D721Med (cell line): Measurements from ENCODE around the gene ZNF701.
A peak's percentile ranks its signal among the peaks of the same experiment; 100 is the strongest.
"Not testable (repeated sequence)": the region's sequence is repeated elsewhere in the genome, so short reads cannot be mapped to it uniquely, and the experiment has no call there.

Experiments
- DNase-seq: peaks from one replicate; pipeline ENCODE4 v3.0.0; 2011; ENCODE audit warnings: low spot score; ENCODE audit not compliant: insufficient read length
- FAIRE-seq: peaks from 2 replicates; lab custom pipeline; 2011; peaks lifted over from hg19 to GRCh38; lab: Jason Lieb, UNC
- CTCF ChIP-seq: IDR thresholded peaks from 2 replicates; pipeline ENCODE4 v1.5.1; 2012; ENCODE audit warnings: mild to moderate bottlenecking, control low read depth; ENCODE audit not compliant: insufficient read depth; ENCODE audit errors: missing control alignments

The ZNF701 gene

DNA sequence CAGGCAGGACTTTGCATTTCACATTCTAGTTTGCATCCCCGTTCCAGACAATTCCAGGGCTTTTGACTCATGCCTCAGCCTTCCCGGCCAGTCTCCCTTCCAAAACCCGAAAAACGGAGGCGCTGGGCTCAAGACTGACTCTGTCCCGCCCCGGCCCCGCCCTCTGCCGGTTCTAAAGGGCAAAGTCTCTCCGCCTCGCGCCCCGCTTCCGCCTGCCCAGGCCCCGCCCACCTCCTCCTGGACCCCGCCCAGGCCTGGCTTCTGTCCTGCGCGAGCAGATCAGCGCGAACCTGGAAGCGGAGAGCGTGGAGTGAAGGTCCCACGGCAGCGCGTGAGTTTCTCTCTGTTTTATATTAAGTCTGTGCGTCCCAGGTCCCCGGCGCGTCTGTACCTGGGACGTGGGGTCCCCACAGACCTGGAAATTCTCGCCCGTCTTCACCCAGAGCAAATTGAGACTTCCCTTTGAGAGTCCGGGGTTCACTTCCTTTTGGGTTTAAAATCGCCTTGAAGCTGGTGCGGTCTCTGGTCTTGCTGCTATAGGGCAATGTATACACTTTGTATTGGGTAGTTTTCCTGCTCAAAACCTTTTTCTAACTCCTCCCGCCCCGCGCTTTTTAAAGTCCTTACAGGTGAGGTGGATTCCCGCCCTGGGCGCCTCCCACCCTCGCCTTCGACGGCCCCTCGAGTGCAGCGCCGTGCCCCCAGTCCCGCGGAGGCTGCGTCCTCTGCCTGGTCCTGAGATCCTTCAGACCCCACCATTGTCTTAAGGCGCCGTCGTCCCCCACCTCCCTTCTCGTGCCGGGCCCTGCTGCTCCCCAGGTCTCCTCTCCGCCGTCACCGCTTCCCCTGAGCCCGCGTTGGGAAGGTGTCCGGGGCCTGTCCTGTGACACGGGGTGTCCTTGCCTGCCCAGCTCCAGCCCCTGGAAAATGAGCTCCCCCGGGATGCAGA lies 31.2 kb downstream of the ZNF701 start:
- DNase-seq (peak; percentile 81), FAIRE-seq (no peak)
- TF ChIP-seq CTCF = peak; percentile 3

GRCh38 chr19:52601974-52602366 lies 31.9 kb downstream of the ZNF701 start:
- FAIRE-seq, DNase-seq: not testable (repeated sequence)
- TF ChIP-seq CTCF = peak; percentile 13

GRCh38 chr19:52602941-52603340 lies 32.9 kb downstream of the ZNF701 start:
- DNase-seq = no peak
- FAIRE-seq = no peak
- TF ChIP-seq CTCF = no peak

DNA sequence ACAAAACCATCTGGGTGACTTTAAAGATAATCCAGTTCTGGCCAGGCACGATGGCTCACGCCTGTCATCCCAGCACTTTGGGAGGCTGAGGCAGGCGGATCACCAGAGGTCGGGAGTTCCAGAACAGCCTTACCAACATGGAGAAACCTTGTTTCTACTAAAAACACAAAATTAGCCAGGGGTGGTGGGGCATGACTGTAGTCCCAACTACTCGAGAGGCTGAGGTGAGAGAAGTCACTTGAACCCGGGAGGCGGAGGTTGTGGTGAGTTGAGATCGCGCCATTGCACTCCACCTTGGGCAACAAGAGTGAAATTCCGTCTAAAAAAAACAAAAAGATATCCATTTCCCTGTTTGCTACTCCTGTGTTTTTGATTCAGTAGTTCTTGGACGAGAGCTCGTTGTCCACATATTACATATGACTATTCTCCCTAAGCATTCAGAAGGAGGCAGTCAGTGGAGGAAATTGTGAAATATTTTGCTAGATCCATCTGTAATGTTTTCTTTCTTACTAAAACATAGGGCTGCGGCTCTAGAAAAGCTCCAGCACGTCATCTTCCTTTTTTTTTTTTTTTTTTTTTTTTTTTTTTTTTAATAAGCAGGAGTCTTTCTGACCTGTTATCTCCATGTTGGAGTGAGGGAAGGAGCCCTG lies 33.6 kb downstream of the ZNF701 start:
- TF ChIP-seq CTCF = no peak
- DNase-seq = no peak
- FAIRE-seq = no peak

- TF ChIP-seq CTCF = no peak
- DNase-seq (no peak), FAIRE-seq (no peak)
Measured at GRCh38 chr19:52613299-52613906, 43.3 kb downstream of the ZNF701 start.

DNA sequence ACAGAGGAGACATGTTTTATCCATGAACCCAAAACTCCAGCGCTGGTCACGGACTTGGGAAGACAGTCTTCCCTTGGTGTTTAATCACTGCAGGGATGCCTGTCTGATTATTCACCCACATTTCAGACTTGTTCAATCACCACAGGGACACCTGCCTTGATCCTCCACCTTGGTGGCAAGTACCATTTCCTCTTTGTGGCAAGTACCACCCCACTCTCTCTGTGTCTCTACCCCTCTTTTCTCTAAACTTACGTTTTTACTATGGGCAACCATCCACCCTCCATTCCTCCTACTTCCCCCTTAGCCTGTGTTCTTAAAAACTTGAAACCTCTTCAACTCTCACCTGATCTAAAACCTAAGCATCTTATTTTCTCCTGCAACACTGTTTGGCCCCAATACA lies 51.3 kb downstream of the ZNF701 start:
- FAIRE-seq = no peak
- no peak for TF ChIP-seq CTCF
- no peak for DNase-seq
